ENCODE measurements around the gene OVCA2. TPM values are rescaled to one million over a fixed set of nuclear protein-coding genes. Genes with fewer than 3 reads are reported as not detected.
A peak's percentile ranks its signal among the peaks of the same experiment; 100 is the strongest.

The OVCA2 gene
- total RNA-seq, 4 donors from 2014 or later = 21.1 to 30.4 (median 26.2) TPM

DNA sequence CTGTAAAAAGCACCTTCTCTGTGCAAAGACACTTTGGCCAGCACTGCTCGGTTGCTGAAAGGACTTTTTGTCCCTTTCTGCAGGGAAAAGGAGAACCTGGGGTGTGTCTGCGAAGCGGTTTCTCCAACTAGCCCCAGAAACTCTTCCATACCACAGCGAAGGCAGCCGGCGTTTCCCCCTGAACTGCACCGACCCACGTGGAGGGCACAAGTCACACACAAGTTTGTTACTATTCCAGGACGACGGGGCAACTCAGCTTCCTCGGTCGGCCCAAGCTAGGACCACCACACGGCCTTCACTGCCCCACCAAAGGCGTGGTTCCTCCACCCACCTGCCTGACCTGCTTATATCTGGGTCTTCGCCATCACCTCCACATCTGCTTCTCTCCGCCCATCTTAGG is 18.6 kb upstream of the OVCA2 start:
- ATAC-seq (ENCODE audit: low FRiP score) = no peak

DNA sequence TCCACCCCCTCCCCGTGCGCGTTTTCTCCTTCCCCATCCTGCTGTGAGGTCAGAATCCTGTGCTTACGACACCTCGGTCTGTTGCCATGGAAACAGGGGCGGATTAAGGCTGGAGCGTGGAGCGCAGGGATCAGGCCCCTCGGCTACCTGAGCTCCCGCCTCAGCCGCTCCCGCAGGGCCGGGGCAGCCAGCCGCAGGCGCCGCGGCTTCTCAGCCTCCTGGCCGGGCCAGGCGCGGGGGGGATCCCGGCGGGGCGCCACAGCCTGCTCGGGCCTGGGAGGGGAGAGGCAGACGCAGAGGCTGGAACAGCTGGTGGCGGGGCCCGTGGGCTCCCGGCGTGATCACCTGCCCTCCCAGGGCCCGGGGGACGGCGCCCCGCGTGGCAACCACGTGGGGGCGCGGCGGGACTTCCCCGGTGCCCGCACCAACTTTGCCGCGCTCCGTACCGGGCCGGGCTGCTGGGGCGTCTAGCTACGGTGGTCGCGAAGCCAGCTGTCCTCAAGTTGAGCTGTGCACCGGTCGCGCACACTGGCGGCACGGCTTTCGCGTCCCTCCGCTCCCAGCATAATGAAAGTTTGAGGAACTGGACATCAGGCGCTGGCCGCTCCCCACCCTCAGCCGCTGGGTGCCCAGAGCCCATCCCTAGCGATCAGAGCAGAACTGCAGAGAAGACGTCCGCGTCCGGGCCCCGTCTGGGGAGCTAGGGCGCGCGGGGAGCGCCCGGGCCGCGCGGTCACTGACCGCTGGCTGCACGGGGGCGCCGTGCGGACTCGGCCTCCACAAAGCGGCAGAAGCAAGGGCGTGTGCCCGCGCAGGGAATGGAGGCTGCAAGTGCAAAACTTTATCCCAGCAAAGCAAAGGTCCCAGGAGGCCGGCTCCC is 17.9 kb upstream of the OVCA2 start:
- DNase-seq (ENCODE audit: low spot score) (no peak), ATAC-seq (ENCODE audit: low FRiP score) (peak; percentile 20)
- TF ChIP-seq, protein P1, sequence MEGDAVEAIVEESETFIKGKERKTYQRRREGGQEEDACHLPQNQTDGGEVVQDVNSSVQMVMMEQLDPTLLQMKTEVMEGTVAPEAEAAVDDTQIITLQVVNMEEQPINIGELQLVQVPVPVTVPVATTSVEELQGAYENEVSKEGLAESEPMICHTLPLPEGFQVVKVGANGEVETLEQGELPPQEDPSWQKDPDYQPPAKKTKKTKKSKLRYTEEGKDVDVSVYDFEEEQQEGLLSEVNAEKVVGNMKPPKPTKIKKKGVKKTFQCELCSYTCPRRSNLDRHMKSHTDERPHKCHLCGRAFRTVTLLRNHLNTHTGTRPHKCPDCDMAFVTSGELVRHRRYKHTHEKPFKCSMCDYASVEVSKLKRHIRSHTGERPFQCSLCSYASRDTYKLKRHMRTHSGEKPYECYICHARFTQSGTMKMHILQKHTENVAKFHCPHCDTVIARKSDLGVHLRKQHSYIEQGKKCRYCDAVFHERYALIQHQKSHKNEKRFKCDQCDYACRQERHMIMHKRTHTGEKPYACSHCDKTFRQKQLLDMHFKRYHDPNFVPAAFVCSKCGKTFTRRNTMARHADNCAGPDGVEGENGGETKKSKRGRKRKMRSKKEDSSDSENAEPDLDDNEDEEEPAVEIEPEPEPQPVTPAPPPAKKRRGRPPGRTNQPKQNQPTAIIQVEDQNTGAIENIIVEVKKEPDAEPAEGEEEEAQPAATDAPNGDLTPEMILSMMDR (IDR thresholded peaks at IDR 0.05) = no peak

More for the DNA sequence above, 18.6 kb upstream of the OVCA2 start:
- TF ChIP-seq, protein P1 (IDR thresholded peaks at IDR 0.05) = no peak
- no peak for DNase-seq (ENCODE audit: low spot score)

DNA sequence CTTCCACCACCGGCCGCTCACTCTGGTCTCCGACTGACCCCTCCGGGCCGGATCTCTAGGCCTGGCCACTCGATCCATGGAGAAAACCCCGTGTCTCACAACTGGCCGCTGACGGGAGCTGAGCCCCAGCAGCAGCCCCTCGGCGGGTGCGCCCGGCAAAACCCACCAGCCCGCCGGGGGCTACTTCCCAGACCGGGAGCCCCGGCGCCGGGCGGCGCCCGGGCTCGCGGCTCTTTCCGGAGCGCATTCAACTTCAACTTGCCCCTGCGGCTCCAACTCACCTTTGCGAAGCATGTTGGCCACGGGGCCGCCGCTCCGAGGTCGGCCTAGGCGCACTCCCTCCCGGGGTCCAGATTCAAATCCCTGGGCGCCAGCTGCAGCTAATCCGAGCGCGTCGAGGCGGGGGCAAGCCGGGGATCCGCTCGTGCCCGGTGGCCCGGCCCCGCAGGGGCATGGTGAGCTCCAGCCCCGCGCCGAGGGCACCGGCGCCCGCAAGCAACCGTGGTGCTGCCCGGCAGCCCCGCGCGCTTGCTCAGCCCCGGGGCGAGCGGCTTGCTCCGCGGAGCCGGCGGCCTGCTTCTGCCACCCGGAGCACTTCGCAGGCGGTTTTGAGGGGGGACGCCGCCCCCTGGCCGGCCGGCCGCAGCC is 17.1 kb upstream of the OVCA2 start:
- TF ChIP-seq, protein P1 (IDR thresholded peaks at IDR 0.05) = no peak
- DNase-seq (ENCODE audit: low spot score) (no peak), ATAC-seq (ENCODE audit: low FRiP score) (no peak)

DNA sequence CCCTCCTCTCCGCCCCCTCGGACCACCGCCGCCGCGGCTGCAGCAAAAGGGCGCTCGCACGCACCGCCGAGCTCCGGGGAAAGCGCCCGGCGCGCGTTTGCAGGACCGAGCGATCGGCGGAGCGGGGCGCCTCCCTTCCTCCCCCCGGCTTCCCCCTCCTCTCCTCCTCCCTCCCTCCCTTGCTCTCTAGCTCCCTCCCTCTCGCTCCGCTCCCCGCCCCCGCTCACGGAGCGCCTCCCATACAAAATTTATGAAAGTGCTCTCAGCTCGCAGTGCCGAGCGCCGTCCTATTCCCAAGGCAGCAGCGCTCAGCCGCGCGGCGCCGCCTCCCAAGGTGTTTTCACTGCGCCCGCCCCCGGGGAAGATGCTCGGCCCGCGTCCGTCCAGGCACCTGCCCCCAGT is 16.6 kb upstream of the OVCA2 start, which contains the start of gene RTN4RL1:
Gene RTN4RL1, minus strand, starts transcription at position 115 of the 402 bp plus-strand sequence. CDS start 469 bp downstream, outside the sequence.
- DNase-seq (ENCODE audit: low spot score) = no peak

DNA sequence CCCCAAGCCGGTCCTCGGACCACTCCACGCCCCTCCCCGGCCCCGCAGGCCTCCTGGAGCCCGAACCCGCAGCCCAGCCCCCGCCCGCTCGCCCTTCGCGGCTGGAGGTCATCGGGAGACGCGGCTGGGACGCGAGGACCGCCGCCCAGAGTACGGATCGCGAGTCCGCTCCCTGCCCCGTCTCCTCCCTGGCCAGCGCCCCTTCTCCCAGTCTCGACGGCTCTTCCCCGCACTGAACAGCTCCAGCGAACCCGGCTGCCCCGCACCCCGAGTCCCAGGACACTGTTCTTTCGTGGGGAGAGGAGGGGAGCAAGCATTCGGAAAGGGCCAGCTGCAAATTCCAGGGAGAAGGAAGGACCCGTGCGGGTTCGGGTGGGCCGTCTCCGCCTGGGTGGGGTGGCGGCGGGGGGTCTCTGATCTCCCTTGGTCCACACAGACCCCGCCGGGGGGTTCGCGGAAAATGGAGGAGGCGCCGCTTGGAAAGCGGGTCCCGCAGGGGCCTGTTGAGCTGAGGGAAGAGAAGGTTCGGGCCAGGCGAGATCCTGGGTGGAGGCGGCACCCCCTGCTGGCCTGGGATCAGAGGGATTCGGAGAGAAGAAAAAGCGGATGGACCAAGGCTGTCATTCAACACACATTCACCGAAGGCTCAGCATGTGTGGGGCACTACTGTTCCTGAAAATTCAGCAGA is 16.1 kb upstream of the OVCA2 start:
- TF ChIP-seq, protein P1 (IDR thresholded peaks at IDR 0.05) = peak in 1 of 3 donors; percentile 31
- DNase-seq (ENCODE audit: low spot score) = no peak
- peak; percentile 22 for ATAC-seq (ENCODE audit: low FRiP score)

More for the DNA sequence above, 16.6 kb upstream of the OVCA2 start, which contains the start of gene RTN4RL1:
- TF ChIP-seq, protein P1 (IDR thresholded peaks at IDR 0.05) = no peak
- peak; percentile 26 for ATAC-seq (ENCODE audit: low FRiP score)

DNA sequence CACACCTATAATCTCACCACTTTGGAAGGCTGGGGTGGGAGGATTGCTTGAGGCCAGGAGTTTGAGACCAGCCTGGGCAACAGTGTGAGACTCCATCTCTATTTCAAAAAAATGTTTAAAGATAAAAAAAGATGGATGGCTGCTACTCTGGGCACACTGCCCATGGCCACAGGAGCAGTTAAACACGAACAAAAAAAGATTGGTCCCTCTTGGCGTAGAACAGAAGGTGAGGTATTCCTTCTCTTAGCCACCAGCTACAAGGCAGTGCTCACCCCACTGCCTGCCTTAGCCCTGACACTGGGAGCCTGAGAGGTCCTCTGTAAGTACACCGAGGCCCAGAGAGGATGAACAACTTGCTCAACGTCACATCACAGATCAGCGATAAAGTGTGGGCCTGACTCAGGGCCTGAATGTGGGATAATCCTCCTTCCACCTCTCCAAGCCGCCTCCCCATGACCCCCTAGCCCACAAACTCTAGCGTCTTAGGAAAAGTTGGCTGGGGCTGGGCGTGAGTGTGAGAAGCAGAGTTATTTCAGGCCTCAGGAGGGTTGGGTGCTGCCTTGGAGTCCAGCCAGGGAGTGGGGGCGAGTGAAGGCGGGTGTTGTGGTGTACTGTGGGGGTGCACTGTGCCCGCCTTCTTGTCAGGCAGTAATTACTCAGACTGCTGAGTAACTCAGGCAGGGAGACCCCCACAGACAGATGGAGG is 14.1 kb upstream of the OVCA2 start:
- DNase-seq (ENCODE audit: low spot score) (no peak), ATAC-seq (ENCODE audit: low FRiP score) (no peak)
- TF ChIP-seq, protein P1 (IDR thresholded peaks at IDR 0.05) = no peak

Data from omental fat pad (tissue), 4 donors.